HL-60 (cell line): ENCODE data around the gene EIF4E2.
"Not testable (repeated sequence)": the region's sequence is repeated elsewhere in the genome, so short reads cannot be mapped to it uniquely, and the experiment has no call there.

Source experiments
- DNase-seq, 2 experiments: peaks; one replicate each; pipeline ENCODE4 v3.0.0-alpha.2; 2010 to 2020; ENCODE audit warnings: low read depth in 1 of 2, low spot score in 1 of 2
- H3K27ac ChIP-seq: fragments of 250-450 bp; sonication (Bioruptor Pico); replicated peaks from 2 replicates; pipeline ENCODE4 v1.5.1; 2020; ENCODE audit warnings: mild to moderate bottlenecking, moderate library complexity
- H3K27me3 ChIP-seq: fragments of 250-450 bp; sonication (Bioruptor Pico); 2 replicates; pipeline ENCODE4 v1.5.1; 2021; ENCODE audit warnings: mild to moderate bottlenecking, moderate library complexity; ENCODE audit not compliant: insufficient read depth, poor library complexity, severe bottlenecking
- H3K4me3 ChIP-seq: replicated peaks from 2 replicates; pipeline ENCODE4 v1.5.1; 2011; ENCODE audit warnings: mild to moderate bottlenecking, control low read depth, low read length; ENCODE audit not compliant: insufficient read depth
- GABPA ChIP-seq: IDR thresholded peaks from 2 replicates; pipeline ENCODE4 v1.6.1; 2012; ENCODE audit warnings: low read depth
- POLR2AphosphoS5 ChIP-seq: IDR thresholded peaks from 2 replicates; pipeline ENCODE4 v1.6.1; 2012; ENCODE audit warnings: low read depth
- SPI1 ChIP-seq: IDR thresholded peaks from 2 replicates; pipeline ENCODE4 v1.6.1; 2012; ENCODE audit warnings: low read depth, mild to moderate bottlenecking, borderline replicate concordance
- TF ChIP-seq, protein P1 (sequence below): IDR thresholded peaks from 2 replicates; pipeline ENCODE4 v1.6.1; 2012; ENCODE audit warnings: low read depth; ENCODE audit not compliant: insufficient replicate concordance
- TF ChIP-seq, protein P2 (sequence below): IDR thresholded peaks from one replicate; pipeline ENCODE4 v1.5.1; 2011; ENCODE audit warnings: low read length, control low read depth, inconsistent platforms; ENCODE audit not compliant: insufficient read depth

Gene EIF4E2

DNA sequence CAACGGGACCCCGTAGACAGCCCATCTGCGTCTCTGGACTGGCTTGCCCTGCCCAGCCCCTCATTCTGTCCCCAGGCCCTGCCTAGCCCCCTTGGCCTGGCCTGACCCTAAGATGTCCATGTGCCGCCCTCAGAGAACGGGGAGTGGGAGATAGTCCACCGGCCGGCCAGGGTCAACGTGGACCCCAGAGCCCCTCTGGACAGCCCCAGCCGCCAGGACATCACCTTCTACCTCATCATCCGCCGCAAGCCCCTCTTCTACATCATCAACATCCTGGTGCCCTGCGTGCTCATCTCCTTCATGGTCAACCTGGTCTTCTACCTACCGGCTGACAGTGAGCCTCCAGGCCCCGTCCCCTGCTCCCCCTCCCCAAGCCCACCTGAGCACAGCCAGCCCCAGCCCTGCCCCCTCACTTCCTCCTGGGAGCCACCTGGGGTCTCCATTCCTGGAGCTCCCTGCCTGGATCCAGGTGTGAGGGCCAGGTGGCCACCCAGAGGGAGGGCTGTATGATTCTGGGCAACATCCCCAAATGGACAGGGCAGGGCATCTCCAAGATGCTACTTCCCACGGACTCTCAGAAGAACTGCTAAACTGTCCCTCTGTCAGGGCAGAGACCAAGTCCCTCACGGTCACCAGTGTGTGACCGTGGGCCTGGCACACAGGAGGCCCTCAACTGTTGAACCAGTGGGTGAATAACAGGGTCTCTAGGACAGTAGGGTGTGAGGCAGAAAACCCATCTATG lies 20.5 kb upstream of the EIF4E2 start:
- H3K4me3 ChIP-seq, result no peak overlapping the region
- H3K27me3 ChIP-seq, result no peaks in the 10 kb centered on the region
- H3K27ac ChIP-seq, result no peak overlapping the region
- no peak for DNase-seq
- TF ChIP-seq, protein P1, sequence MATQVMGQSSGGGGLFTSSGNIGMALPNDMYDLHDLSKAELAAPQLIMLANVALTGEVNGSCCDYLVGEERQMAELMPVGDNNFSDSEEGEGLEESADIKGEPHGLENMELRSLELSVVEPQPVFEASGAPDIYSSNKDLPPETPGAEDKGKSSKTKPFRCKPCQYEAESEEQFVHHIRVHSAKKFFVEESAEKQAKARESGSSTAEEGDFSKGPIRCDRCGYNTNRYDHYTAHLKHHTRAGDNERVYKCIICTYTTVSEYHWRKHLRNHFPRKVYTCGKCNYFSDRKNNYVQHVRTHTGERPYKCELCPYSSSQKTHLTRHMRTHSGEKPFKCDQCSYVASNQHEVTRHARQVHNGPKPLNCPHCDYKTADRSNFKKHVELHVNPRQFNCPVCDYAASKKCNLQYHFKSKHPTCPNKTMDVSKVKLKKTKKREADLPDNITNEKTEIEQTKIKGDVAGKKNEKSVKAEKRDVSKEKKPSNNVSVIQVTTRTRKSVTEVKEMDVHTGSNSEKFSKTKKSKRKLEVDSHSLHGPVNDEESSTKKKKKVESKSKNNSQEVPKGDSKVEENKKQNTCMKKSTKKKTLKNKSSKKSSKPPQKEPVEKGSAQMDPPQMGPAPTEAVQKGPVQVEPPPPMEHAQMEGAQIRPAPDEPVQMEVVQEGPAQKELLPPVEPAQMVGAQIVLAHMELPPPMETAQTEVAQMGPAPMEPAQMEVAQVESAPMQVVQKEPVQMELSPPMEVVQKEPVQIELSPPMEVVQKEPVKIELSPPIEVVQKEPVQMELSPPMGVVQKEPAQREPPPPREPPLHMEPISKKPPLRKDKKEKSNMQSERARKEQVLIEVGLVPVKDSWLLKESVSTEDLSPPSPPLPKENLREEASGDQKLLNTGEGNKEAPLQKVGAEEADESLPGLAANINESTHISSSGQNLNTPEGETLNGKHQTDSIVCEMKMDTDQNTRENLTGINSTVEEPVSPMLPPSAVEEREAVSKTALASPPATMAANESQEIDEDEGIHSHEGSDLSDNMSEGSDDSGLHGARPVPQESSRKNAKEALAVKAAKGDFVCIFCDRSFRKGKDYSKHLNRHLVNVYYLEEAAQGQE, result no peak
- no peak for TF ChIP-seq GABPA
- TF ChIP-seq POLR2AphosphoS5, result no peak
- TF ChIP-seq, protein P2, sequence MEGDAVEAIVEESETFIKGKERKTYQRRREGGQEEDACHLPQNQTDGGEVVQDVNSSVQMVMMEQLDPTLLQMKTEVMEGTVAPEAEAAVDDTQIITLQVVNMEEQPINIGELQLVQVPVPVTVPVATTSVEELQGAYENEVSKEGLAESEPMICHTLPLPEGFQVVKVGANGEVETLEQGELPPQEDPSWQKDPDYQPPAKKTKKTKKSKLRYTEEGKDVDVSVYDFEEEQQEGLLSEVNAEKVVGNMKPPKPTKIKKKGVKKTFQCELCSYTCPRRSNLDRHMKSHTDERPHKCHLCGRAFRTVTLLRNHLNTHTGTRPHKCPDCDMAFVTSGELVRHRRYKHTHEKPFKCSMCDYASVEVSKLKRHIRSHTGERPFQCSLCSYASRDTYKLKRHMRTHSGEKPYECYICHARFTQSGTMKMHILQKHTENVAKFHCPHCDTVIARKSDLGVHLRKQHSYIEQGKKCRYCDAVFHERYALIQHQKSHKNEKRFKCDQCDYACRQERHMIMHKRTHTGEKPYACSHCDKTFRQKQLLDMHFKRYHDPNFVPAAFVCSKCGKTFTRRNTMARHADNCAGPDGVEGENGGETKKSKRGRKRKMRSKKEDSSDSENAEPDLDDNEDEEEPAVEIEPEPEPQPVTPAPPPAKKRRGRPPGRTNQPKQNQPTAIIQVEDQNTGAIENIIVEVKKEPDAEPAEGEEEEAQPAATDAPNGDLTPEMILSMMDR, result no peak
- no peak for TF ChIP-seq SPI1

DNA sequence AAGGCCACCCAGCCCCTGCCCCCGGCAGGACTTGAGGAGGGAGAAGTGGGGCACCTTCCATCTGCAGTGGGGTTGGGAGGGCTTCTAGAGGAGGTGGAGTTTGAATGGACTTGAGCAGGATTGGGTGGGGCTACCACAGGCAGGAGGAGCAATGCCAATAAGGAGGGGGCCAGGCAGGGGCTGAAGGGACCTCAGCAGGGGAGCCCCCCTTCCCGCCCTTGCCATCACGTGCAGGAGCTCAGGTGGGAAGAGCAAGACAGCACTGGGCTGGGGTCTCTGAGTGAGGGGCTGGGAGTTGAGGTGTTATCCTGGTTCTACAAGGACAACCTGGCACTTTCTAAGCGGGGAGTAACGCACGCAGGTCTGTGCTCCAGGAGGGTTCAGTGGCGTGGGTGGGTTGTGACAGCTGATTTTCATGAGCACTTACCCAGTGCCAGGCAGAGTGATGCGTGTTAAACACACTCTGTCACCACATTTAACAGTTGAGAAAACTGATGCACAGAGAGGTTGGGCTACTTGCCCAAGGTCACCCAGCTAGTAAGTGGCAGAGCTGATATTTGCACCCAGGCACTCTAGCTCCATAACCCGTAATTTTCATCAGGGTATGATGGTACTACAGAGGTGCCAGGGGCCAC lies 19.7 kb upstream of the EIF4E2 start:
- TF ChIP-seq POLR2AphosphoS5 (no peak), SPI1 (no peak), GABPA (no peak)
- TF ChIP-seq, protein P2, result no peak
- TF ChIP-seq, protein P1, result no peak
- Histone ChIP-seq H3K27me3 (no peaks in the 10 kb centered on the region), H3K27ac (no peak overlapping the region), H3K4me3 (no peak overlapping the region)
- DNase-seq, result no peak

DNA sequence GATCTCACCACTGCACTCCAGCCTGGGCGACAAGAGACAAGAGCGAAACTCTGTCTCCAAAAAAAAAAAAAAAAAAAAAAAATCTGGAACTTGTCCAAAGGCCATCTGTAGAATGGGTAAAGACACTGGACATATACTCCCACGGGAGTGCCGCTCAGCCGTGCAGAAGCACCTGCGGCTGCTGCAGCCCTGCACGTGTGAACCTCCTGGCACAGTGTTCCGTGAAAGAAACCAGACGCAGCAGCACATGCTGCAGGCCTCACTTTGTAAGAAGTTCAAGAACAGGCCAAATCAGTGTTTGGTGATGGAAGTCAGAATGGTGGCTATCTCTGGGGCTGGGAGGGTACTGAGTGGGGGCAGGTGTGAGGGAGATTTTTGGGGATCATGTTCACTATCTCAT lies 18.1 kb upstream of the EIF4E2 start:
- TF ChIP-seq GABPA (no peak), POLR2AphosphoS5 (no peak), SPI1 (no peak)
- TF ChIP-seq, protein P1, result no peak
- TF ChIP-seq, protein P2, result no peak
- no peak overlapping the region for H3K27ac ChIP-seq
- no peak for DNase-seq
- no peaks in the 10 kb centered on the region for H3K27me3 ChIP-seq
- no peak overlapping the region for H3K4me3 ChIP-seq

DNA sequence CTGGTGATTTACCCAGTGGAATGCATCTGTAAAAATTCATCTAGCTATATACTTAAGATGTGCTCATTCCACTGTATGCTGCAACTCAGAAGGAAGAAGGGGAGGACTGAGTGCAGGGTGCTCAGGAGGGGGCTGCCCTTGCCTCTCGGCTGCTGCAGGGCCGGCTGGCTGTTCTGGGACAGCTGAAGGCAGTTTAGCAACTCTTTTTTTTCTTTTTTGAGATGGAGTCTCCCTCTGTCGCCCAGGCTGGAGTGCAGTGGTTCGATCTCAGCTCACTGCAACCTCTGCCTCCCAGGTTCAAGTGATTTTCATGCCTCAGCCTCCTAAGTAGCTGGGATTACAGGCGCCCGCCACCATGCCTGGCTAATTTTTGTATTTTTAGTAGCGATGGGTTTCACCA lies 17.7 kb upstream of the EIF4E2 start:
- H3K4me3 ChIP-seq, H3K27ac ChIP-seq, H3K27me3 ChIP-seq, DNase-seq: not testable (repeated sequence)
